ENCODE data around the gene C11orf58. TPM values are rescaled to one million over a fixed set of nuclear protein-coding genes. Genes with fewer than 3 reads are reported as not detected.

Gene C11orf58
- polyA plus RNA-seq, 3 donors = 44.8 to 102 (median 94.5) TPM

- Mint-ChIP-seq H3K4me1 (no peaks in the 10 kb centered on the region), H3K36me3 (no peaks in the 10 kb centered on the region), H3K9me3 (no peaks in the 10 kb centered on the region), H3K4me3 (no peak overlapping the region), H3K27ac (no peak overlapping the region), H3K27me3 (ENCODE audit: low read depth in 3 of 3) (peaks cover 1 to 8% (median 5%) of the 10 kb centered on the region in 3 donors)
- H3K79me2 ChIP-seq (ENCODE audit: insufficient read depth, low read length) = no peaks in the 10 kb centered on the region
- TF ChIP-seq CTCF (IDR thresholded peaks at IDR 0.05) = no peak
- no peak overlapping the region for H3K9ac ChIP-seq (ENCODE audit: insufficient read depth, low read length, poor library complexity, severe bottlenecking)
- no peaks in the 10 kb centered on the region for H3K9me3 ChIP-seq (replicated peaks in 1 of 2; ENCODE audit: control insufficient read depth in 1 of 2, insufficient read depth in 1 of 2, low read length in 2 of 2)
- intact Hi-C loops (cut with micrococcal nuclease) = no loop called here
- DNase-seq = no peak
- no peak overlapping the region for H3K27ac ChIP-seq (ENCODE audit: low read depth in 1 of 2, low read length in 2 of 2)
- no peak overlapping the region for H3K4me3 ChIP-seq (replicated peaks in 1 of 3; ENCODE audit: low read depth in 2 of 3, low read length in 3 of 3)
- H3K27me3 ChIP-seq (ENCODE audit: control insufficient read depth in 2 of 2, insufficient read depth in 2 of 2, low read length in 2 of 2) = no peaks in the 10 kb centered on the region
- H3K4me2 ChIP-seq (replicated peaks; ENCODE audit: extremely low read depth, low read length, poor library complexity, severe bottlenecking) = no peak overlapping the region
- H3K4me1 ChIP-seq (ENCODE audit: control insufficient read depth in 1 of 2, insufficient read depth in 2 of 2, low read length in 2 of 2) = no peaks in the 10 kb centered on the region
- no peak overlapping the region for H2AFZ ChIP-seq (ENCODE audit: insufficient read depth, low read depth, low read length, poor library complexity, severe bottlenecking)
- no peaks in the 10 kb centered on the region for H3K36me3 ChIP-seq (replicated peaks in 1 of 2; ENCODE audit: control insufficient read depth in 1 of 2, insufficient read depth in 2 of 2, low read length in 2 of 2)
- H4K20me1 ChIP-seq (ENCODE audit: insufficient read depth, low read length) = no peaks in the 10 kb centered on the region
Measured at GRCh38 chr11:16703795-16704194, 34.7 kb upstream of the C11orf58 start.

GRCh38 chr11:16713594-16713993, 24.9 kb upstream of the C11orf58 start:
- no peaks in the 10 kb centered on the region for H3K36me3 ChIP-seq (replicated peaks in 1 of 2; ENCODE audit: control insufficient read depth in 1 of 2, insufficient read depth in 2 of 2, low read length in 2 of 2)
- no peaks in the 10 kb centered on the region for H3K9me3 ChIP-seq (replicated peaks in 1 of 2; ENCODE audit: control insufficient read depth in 1 of 2, insufficient read depth in 1 of 2, low read length in 2 of 2)
- peaks cover 0 to 2% (median 0%) of the 10 kb centered on the region in 7 donors for H3K9me3 Mint-ChIP-seq
- H3K4me1 ChIP-seq (ENCODE audit: control insufficient read depth in 1 of 2, insufficient read depth in 2 of 2, low read length in 2 of 2) = no peaks in the 10 kb centered on the region
- no peaks in the 10 kb centered on the region for H3K36me3 Mint-ChIP-seq
- no peak overlapping the region for H3K9ac ChIP-seq (ENCODE audit: insufficient read depth, low read length, poor library complexity, severe bottlenecking)
- no peaks in the 10 kb centered on the region for H3K79me2 ChIP-seq (ENCODE audit: insufficient read depth, low read length)
- no peak for TF ChIP-seq CTCF (IDR thresholded peaks at IDR 0.05)
- H3K4me3 Mint-ChIP-seq = no peak overlapping the region
- no peak overlapping the region for H3K27ac Mint-ChIP-seq
- H3K27me3 ChIP-seq (ENCODE audit: control insufficient read depth in 2 of 2, insufficient read depth in 2 of 2, low read length in 2 of 2) = no peaks in the 10 kb centered on the region
- intact Hi-C loops (cut with micrococcal nuclease) = no loop called here
- H4K20me1 ChIP-seq (ENCODE audit: insufficient read depth, low read length) = no peaks in the 10 kb centered on the region
- peaks cover 1 to 2% (median 1%) of the 10 kb centered on the region in 3 donors for H3K27me3 Mint-ChIP-seq (ENCODE audit: low read depth in 3 of 3)
- no peak overlapping the region for H3K4me3 ChIP-seq (replicated peaks in 1 of 3; ENCODE audit: low read depth in 2 of 3, low read length in 3 of 3)
- H3K4me1 Mint-ChIP-seq = no peaks in the 10 kb centered on the region
- H3K27ac ChIP-seq (ENCODE audit: low read depth in 1 of 2, low read length in 2 of 2) = no peak overlapping the region
- WGBS (ENCODE audit: insufficient coverage) = no CpG with 5 or more reads among the region's 1 CpG
- no peak overlapping the region for H3K4me2 ChIP-seq (replicated peaks; ENCODE audit: extremely low read depth, low read length, poor library complexity, severe bottlenecking)
- DNase-seq = no peak
- H2AFZ ChIP-seq (ENCODE audit: insufficient read depth, low read depth, low read length, poor library complexity, severe bottlenecking) = no peak overlapping the region

All from CD14-positive monocyte (primary cell).